ENCODE results near the gene NME2. TPM values are rescaled to one million over a fixed set of nuclear protein-coding genes. Genes with fewer than 3 reads are reported as not detected.

NME2 gene
- total RNA-seq, 4 donors from 2014 or later, result 143 to 276 (median 160) TPM

GRCh38 chr17:51221322-51221721 lies 55.1 kb downstream of the NME2 start:
- Histone ChIP-seq H3K36me3 (peaks cover 0 to 73% (median 0%) of the 10 kb centered on the region in 3 donors), H3K27me3 (no peaks in the 10 kb centered on the region), H3K4me3 (no peak overlapping the region), H3K27ac (no peak overlapping the region), H3K9me3 (no peaks in the 10 kb centered on the region), H3K4me1 (peaks cover 0 to 9% (median 2%) of the 10 kb centered on the region in 4 donors)
- no peak for DNase-seq
- TF ChIP-seq, protein P1, sequence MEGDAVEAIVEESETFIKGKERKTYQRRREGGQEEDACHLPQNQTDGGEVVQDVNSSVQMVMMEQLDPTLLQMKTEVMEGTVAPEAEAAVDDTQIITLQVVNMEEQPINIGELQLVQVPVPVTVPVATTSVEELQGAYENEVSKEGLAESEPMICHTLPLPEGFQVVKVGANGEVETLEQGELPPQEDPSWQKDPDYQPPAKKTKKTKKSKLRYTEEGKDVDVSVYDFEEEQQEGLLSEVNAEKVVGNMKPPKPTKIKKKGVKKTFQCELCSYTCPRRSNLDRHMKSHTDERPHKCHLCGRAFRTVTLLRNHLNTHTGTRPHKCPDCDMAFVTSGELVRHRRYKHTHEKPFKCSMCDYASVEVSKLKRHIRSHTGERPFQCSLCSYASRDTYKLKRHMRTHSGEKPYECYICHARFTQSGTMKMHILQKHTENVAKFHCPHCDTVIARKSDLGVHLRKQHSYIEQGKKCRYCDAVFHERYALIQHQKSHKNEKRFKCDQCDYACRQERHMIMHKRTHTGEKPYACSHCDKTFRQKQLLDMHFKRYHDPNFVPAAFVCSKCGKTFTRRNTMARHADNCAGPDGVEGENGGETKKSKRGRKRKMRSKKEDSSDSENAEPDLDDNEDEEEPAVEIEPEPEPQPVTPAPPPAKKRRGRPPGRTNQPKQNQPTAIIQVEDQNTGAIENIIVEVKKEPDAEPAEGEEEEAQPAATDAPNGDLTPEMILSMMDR (IDR thresholded peaks at IDR 0.05), result no peak
- TF ChIP-seq POLR2A (IDR thresholded peaks at IDR 0.05), result no peak

Other genes with a start within 250 kb of the NME2 start
- 100 to 1,000 TPM; 104 to 149 (median 132) TPM for gene SPAG9, start 45.5 kb upstream of the NME2 start, total RNA-seq
- 10 to 100 TPM in 2 of 4 donors, 1 to 10 TPM in 2; 6.3 to 37.1 (median 12.0) TPM for gene NME1, start 12.9 kb upstream of the NME2 start, total RNA-seq
- 10 to 100 TPM; 13.2 to 27.6 (median 24.7) TPM for gene MBTD1, start 93.6 kb downstream of the NME2 start, total RNA-seq
- gene UTP18, start 94.1 kb downstream of the NME2 start, total RNA-seq, result 10 to 100 TPM; 14.4 to 25.8 (median 20.6) TPM